GOT3 (cell line): ENCODE results near the gene SPZ1.
"Not testable (repeated sequence)": the region's sequence is repeated elsewhere in the genome, so short reads cannot be mapped to it uniquely, and the experiment has no call there.

Experiments used
- DNase-seq: peaks from one replicate; lab custom pipeline; 2025; ENCODE audit warnings: mixed read lengths; lab: John Stamatoyannopoulos, UW

Gene SPZ1

GRCh38 chr5:80339116-80339515 lies 19.3 kb downstream of the SPZ1 start:
- DNase-seq = no peak

GRCh38 chr5:80341016-80341775 lies 21.4 kb downstream of the SPZ1 start:
- no peak for DNase-seq

- DNase-seq = no peak
Measured at GRCh38 chr5:80343067-80343466, 23.3 kb downstream of the SPZ1 start.

DNA sequence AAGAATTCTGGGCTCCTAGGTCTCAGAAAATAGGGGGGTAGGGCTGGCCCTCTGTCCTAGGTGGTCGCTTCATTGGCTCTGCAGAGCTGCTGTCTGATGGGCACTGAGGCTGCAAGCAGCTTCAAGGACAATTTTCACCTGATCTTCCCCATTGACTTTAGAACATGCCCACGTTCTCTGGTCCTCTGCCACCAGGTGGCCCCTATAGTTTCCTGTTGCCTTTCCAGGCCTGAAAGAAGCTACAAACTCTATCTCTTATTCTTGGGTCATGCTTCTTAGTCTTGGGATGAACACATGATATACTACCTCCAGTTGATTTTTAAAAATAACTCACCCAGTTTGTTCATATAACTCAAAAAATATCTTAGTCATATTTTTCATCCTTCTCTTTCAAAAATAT lies 26.3 kb downstream of the SPZ1 start:
- DNase-seq = no peak

DNA sequence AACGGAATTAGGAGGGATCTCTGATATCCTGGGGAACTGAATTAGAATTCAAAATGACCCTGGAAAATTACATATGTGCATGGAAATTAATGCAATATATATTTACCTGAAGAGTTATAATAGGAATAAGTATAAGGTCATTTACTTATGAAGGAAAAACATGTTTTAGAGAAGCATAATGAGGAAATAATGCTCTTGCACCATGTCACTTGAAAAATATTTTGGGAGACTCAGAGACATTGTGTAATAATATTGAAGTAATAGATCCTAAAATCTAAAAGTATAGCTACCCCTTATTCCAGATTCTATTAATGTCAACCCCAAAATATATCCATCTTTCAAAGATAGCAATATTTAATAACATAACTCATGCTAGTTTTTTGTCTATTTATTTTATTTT lies 28.4 kb downstream of the SPZ1 start:
- no peak for DNase-seq

DNA sequence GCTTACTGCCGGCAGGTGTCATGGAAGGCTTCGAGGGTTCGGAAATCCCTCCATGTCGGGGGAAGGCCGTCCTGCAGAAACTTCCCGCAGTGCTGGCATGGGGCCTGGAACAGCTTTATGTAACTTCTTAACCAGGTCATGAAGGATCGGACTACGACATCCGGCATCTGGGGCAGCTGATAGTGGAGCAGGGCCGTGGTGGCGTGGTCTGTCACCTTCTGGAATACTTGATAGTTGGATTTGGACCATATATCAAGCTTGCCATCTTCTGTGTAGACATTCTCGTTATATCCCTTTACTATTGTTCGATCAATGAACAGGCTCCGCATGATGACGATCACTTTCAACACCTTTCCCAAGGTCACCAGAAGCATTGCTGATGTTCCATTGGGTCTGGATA lies 31.2 kb downstream of the SPZ1 start:
- not testable (repeated sequence) for DNase-seq

DNA sequence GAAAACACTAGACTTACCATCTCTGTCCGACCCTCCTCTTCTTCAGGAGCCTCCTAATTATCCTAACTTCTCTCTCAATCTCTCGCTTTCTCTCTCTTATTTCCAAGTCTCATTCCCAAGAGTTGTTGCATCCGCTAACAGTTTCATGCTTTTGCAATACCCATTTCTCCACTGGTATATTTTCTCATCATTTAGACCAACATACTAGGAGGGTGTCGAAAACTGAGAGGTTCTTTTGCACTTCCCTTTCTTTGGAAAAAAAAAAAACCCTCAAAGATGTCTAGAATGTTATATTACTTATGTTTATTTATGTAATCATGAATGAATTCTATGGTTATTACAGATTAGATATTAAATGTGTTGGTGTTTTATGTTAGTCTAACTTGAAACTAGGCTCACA lies 35.9 kb downstream of the SPZ1 start:
- no peak for DNase-seq

DNA sequence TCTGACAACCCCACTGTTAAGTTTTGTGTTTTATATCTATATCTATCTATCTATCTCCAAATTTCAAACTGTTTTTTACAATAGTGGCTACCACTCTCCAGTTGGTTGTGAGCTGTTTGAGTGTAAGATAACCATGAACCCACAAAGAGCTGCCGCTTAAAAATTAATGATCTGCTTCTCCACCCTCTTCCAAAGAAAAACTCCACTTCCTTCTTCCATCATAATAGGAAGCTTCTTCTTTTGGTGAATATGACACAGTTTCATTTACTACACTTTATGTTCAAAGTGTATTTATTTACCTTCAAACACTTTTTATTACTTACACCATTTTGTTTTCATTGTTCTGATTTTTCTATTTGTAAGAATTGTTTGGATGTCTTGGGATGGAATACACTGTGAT lies 37.9 kb downstream of the SPZ1 start:
- no peak for DNase-seq

DNA sequence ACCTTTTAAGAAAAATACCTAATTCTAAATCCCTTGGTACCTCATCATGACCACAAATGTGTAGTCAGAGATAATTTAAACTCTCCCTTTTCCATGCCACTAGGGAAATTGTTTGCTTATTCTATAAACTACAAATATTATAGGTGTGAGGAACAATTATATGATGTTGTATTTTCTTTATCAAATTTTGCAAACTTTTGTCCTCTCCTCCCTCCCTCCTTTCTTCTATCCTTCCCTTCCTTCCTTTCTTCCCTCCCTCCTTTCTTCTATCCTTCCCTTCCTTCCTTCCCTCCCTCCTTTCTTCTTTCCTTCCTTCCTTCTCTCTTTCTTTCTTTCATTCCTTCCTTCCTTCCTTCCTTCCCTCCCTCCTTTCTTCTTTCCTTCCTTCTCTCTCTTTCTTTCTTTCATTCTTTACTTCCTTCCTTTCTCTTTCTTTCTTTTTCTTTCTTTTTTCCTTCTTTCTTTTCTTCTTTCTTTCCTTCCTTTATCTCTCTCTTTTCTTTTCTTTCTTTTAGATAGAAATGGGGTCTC lies 41.2 kb downstream of the SPZ1 start:
- no peak for DNase-seq

DNA sequence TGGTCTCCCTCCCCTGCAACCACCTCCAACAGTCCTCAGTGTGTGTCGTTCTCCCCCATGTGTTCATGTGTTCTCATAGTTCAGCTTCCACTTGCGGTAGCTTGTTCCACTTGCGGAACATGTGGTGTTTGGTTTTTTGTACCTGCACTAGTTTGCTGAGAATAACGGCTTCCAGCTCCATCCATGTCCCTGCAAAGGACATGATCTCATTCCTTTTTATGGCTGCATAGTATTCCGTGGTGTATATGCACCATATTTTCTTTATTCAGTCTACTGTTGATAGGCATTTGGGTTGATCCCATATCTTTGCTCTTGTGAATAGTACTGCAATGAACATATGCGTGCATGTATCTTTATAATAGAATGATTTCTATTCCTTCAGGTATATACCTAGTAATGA lies 45.1 kb downstream of the SPZ1 start:
- DNase-seq = no peak

DNA sequence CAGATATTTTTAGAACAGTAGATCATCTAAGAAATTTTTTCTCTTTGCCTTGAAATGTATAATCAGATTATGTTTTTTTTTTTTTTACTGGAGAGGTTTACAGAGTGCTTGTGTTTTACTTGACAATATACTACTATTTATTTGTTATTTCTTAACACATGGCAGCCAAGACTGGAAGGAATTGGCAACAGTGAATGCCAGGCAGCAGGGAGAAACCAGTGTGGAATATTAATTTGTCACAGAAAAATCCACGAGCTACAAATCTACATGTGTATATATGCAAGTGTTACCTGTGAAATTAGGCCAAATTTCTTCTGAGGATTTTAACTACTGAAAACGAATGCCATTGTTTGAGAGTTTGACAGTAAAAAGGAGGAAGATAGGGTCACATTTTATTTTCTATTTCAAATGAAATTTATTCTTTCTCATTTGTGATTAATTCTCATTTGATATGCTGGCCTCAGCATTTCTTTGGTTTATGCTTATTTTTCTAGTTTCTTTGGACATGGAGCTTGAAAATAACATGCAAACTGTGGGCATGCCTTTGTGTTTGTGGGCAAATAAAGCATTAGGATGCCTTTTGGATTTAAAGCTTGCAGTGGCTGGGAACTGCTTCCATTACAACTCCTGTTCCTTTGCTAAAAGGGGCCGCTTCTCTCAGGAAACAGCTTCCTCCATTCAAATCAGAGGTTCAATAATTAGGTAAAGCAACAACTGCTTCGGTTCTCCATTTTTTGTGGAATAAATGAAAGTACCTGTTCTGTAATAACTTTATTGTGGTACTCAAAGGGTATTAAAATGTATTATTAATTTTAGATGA lies 49.1 kb downstream of the SPZ1 start:
- DNase-seq = no peak

DNA sequence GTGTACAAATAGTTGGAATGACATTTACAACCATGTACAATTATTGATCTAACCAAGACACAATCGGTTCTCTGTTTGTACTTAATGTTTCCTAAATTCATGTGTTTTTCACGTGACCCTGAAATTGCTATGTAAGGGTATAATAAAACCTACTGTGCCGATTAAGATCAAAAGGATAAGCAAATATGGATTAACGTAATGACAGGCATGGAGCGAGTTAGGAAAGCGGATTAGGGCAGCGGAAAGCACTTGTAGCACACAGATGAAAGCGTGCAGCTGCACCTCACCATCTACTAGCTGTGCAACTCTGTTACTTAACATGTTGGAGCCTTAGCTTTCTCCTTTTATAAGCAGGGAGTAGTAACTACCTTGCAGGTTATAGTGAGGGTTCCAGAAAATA lies 49.7 kb downstream of the SPZ1 start:
- no peak for DNase-seq

- no peak for DNase-seq
Measured at GRCh38 chr5:80370390-80370789, 50.6 kb downstream of the SPZ1 start.
